GM19468 (cell line): ENCODE data around the gene CCDC187.
"Not testable (repeated sequence)": the region's sequence is repeated elsewhere in the genome, so short reads cannot be mapped to it uniquely, and the experiment has no call there.

Experiments
- ATAC-seq: cut with Tn5 transposase; IDR thresholded peaks from one replicate; pipeline ENCODE4 v1.9.1; 2021; ENCODE audit warnings: mild to moderate bottlenecking, moderate library complexity, moderate number of reproducible peaks; ENCODE audit not compliant: unreplicated experiment; ENCODE audit errors: extremely low read depth

Gene CCDC187

GRCh38 chr9:136275655-136276429 is 28.1 kb downstream of the CCDC187 start:
- ATAC-seq, result no peak

- no peak for ATAC-seq
These were observed 28.9 kb downstream of the CCDC187 start for GRCh38 chr9:136274786-136275654.

GRCh38 chr9:136273921-136274785 is 29.7 kb downstream of the CCDC187 start:
- ATAC-seq, result no peak

GRCh38 chr9:136273244-136273865 is 30.5 kb downstream of the CCDC187 start:
- no peak for ATAC-seq

- ATAC-seq, result no peak
These were observed 33.7 kb downstream of the CCDC187 start for GRCh38 chr9:136270173-136270705.

- ATAC-seq, result no peak
These were observed 35.2 kb downstream of the CCDC187 start for GRCh38 chr9:136268735-136269134.

GRCh38 chr9:136268318-136268717 is 35.6 kb downstream of the CCDC187 start:
- no peak for ATAC-seq

- no peak for ATAC-seq
These were observed 36.4 kb downstream of the CCDC187 start for GRCh38 chr9:136267261-136268111.

- ATAC-seq, result not testable (repeated sequence)
These were observed 37.3 kb downstream of the CCDC187 start for GRCh38 chr9:136266641-136267040.

- no peak for ATAC-seq
These were observed 38.1 kb downstream of the CCDC187 start for GRCh38 chr9:136265561-136266355.

GRCh38 chr9:136264441-136265405 is 39.2 kb downstream of the CCDC187 start:
- ATAC-seq, result no peak

- ATAC-seq, result no peak
These were observed 39.9 kb downstream of the CCDC187 start for GRCh38 chr9:136264031-136264430.

- no peak for ATAC-seq
These were observed 41.2 kb downstream of the CCDC187 start for GRCh38 chr9:136262671-136263178.

- ATAC-seq, result no peak
These were observed 42.0 kb downstream of the CCDC187 start for GRCh38 chr9:136261686-136262430.

GRCh38 chr9:136260936-136261472 is 42.9 kb downstream of the CCDC187 start:
- no peak for ATAC-seq

GRCh38 chr9:136260521-136260920 is 43.4 kb downstream of the CCDC187 start:
- no peak for ATAC-seq
